Ovary (tissue), 9 donors: ENCODE measurements around the gene BABAM2. TPM values are rescaled to one million over a fixed set of nuclear protein-coding genes. Genes with fewer than 3 reads are reported as not detected.

ENCODE experiments used
- DNase-seq, 5 donors: peaks; one replicate each; pipeline ENCODE4 v3.0.0-alpha.2; 2019 to 2020
- H3K27ac ChIP-seq, 2 donors: fragments of 200-600 bp; one replicate each; pipeline versions ENCODE4 v1.5.1 to v1.8.0; 2019 to 2022
- H3K27me3 ChIP-seq: fragments of 200-600 bp; one replicate; pipeline ENCODE4 v1.8.0; 2022
- H3K36me3 ChIP-seq: fragments of 200-600 bp; sonication (generic); one replicate; pipeline ENCODE4 v1.5.1; 2019
- H3K4me1 ChIP-seq: one replicate; pipeline ENCODE4 v1.8.1; 2013; ENCODE audit warnings: mild to moderate bottlenecking, moderate library complexity; ENCODE audit not compliant: insufficient read depth
- H3K4me3 ChIP-seq: fragments of 200-600 bp; sonication (generic); one replicate; pipeline ENCODE4 v1.5.1; 2017
- H3K9me3 ChIP-seq, 2 donors: fragments of 200-600 bp in 1 of 2; sonication (generic) in 1 of 2; one replicate each; pipeline versions ENCODE4 v1.5.1 to v1.8.1; 2013 to 2019; ENCODE audit warnings: mild to moderate bottlenecking in 1 of 2, moderate library complexity in 1 of 2
- EP300 ChIP-seq: sonication (generic); formaldehyde crosslinking; IDR thresholded peaks from one replicate; pipeline ENCODE4 v1.6.1; 2017; ENCODE audit warnings: antibody characterized with exemption
- POLR2A ChIP-seq: fragments of 450-650 bp; IDR thresholded peaks from one replicate; pipeline ENCODE4 v1.6.1; 2017; ENCODE audit warnings: antibody characterized with exemption, mild to moderate bottlenecking, moderate library complexity
- WGBS, 3 donors: extraction: QIAGEN DNeasy Blood & Tissue Kit in 1 of 3; methylation state at CpG; one replicate each; pipeline versions ENCODE4 v1.1.5 to v1.1.7; 2013 to 2017; 5-methylcytosine and 5-hydroxymethylcytosine counted together
- intact Hi-C, 4 donors: fragments of 100-400 bp; cut with DNase I; formaldehyde crosslinking; loops; one replicate each; pipeline versions ENCODE4 v1.11.0 to v1.15.1; 2022 to 2023
- polyA plus RNA-seq, 2 donors: library from polyadenylated mRNA; stranded (reverse); fragments of 200-250 nt in 1 of 2; fragments of 350-450 nt in 1 of 2; fragmentation: Illumina TruSeq in 1 of 2; extraction: RNeasy Lipid Tissue Mini Kit (QIAGEN cat#74804) in 1 of 2; gene quantifications; one replicate each; pipeline ENCODE4 v1.2.3, GENCODE V29; 2013 to 2014
- total RNA-seq, 7 donors: library from RNA; depleted of rRNA in 2 of 7; stranded (reverse); fragments of >200 nt in 2 of 7; fragmentation: NEBNext Ultra II Directional in 3 of 7; extraction: Animal tissue kit (Norgen Biotek cat#: 25700) in 3 of 7; gene quantifications; one replicate each; pipeline versions ENCODE4 v1.1.0 to v1.2.4, GENCODE V29; 2016 to 2023
- TF ChIP-seq, protein P1 (sequence below), 3 donors: fragments of 450-650 bp in 2 of 3; fragments of 200-600 bp in 1 of 3; IDR thresholded peaks; one replicate each; pipeline versions ENCODE4 v1.5.1 to v1.8.0; 2016 to 2022; ENCODE audit warnings: antibody characterized with exemption in 3 of 3, mild to moderate bottlenecking in 1 of 3
- donor health status: DM: no; HTN: no; CAD: no; lungs with moderate emphysema.
- donor health status: DM: no; HTN: no; CAD: no.
- donor health status: Bipolar disorder and iron deficiency.
- donor health status: DM: yes; HTN: yes; CAD: no.
- donor health status: DM: no; HTN: no; CAD: no.
- donor health status: DM: yes; HTN: yes; CAD: no.

Gene BABAM2
- total and polyA plus RNA-seq, 9 donors = 22.0 to 96.7 (median 46.8) TPM

DNA sequence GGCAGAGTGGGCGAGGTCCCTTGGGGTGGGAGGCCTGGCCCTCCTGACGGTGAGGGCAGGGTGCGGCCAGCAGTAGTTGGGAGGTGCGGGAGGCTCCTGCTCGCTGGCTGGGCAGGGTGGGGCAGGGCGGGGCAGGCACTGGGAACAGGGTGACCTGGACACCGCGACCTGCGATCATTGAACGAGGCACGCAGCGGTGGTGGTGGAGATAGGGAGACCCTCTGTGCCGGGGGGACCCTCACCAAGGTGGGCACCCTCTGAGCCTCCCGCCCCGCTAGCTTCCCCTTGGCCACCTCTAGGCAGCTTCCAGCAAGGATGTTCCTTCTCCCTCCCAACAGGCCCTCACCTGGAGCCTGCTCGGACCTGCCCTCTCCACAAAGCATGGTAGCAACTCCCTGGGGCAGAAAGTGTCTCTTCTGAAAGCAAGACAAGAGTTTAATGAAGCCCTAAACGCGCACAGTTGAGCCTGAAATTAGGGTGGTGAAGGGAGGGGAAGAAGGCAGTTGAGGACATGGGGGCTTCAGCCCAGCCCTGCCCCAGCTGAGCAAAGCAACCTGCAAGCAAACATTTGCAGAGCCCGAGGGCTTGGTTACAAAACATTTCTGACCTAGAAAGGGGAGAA, 486.8 kb downstream of the BABAM2 start:
- Histone ChIP-seq H3K9me3 (no peaks in the 10 kb centered on the region), H3K27me3 (no peaks in the 10 kb centered on the region), H3K36me3 (no peaks in the 10 kb centered on the region), H3K27ac (no peak overlapping the region), H3K4me3 (no peak overlapping the region), H3K4me1 (no peaks in the 10 kb centered on the region)
- TF ChIP-seq EP300 (no peak), POLR2A (no peak)
- TF ChIP-seq, protein P1, sequence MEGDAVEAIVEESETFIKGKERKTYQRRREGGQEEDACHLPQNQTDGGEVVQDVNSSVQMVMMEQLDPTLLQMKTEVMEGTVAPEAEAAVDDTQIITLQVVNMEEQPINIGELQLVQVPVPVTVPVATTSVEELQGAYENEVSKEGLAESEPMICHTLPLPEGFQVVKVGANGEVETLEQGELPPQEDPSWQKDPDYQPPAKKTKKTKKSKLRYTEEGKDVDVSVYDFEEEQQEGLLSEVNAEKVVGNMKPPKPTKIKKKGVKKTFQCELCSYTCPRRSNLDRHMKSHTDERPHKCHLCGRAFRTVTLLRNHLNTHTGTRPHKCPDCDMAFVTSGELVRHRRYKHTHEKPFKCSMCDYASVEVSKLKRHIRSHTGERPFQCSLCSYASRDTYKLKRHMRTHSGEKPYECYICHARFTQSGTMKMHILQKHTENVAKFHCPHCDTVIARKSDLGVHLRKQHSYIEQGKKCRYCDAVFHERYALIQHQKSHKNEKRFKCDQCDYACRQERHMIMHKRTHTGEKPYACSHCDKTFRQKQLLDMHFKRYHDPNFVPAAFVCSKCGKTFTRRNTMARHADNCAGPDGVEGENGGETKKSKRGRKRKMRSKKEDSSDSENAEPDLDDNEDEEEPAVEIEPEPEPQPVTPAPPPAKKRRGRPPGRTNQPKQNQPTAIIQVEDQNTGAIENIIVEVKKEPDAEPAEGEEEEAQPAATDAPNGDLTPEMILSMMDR (IDR thresholded peaks at IDR 0.05) = no peak
- 91% methylated on average over 15 to 19 of the region's 19 CpGs for WGBS, 3 donors
- intact Hi-C loops = no loop called here
- DNase-seq = no peak

DNA sequence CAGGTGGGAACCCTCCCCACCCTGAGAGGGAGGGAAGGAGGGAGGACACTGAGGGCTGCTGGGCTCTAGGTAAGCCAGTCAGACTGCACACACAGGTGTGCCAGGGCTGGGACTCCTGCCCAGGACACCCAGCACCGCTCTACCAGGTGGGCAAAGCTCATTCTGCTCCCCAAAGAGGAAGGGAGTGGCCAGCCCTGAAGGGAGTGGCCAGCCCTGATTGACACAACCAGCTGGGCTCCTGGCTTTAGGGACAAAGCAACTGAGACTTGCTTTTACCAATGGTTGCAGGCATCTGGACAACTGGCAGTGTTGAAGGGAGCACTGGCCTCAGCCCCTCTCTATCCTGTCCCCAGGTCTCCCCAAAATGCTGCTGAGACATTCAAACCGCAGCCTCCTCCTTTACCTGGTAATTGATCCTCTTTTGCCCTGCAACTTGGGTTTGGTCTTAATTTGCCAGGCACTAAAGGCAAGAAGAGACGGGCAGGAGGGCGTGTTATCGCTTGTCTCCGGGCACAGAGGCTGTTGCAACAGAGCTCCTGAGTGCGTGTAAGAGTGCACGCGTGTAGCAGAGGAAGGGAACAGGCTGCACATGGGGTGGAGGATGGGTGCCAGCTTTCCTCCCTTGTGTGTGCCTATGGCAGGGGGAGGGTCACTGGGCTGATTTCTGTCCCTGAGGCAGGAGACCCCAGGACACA, 487.6 kb downstream of the BABAM2 start:
- no peaks in the 10 kb centered on the region for H3K9me3 ChIP-seq
- H3K27me3 ChIP-seq = no peaks in the 10 kb centered on the region
- intact Hi-C loops = no loop called here
- no peaks in the 10 kb centered on the region for H3K4me1 ChIP-seq
- H3K36me3 ChIP-seq = no peaks in the 10 kb centered on the region
- 90 to 94% (median 91%) methylated on average over 9 of the region's 9 CpGs for WGBS, 3 donors
- no peak overlapping the region for H3K27ac ChIP-seq
- TF ChIP-seq, protein P1 (IDR thresholded peaks at IDR 0.05) = no peak
- TF ChIP-seq EP300 (no peak), POLR2A (no peak)
- peak in 1 of 5 donors; percentile 15 for DNase-seq
- no peak overlapping the region for H3K4me3 ChIP-seq

DNA sequence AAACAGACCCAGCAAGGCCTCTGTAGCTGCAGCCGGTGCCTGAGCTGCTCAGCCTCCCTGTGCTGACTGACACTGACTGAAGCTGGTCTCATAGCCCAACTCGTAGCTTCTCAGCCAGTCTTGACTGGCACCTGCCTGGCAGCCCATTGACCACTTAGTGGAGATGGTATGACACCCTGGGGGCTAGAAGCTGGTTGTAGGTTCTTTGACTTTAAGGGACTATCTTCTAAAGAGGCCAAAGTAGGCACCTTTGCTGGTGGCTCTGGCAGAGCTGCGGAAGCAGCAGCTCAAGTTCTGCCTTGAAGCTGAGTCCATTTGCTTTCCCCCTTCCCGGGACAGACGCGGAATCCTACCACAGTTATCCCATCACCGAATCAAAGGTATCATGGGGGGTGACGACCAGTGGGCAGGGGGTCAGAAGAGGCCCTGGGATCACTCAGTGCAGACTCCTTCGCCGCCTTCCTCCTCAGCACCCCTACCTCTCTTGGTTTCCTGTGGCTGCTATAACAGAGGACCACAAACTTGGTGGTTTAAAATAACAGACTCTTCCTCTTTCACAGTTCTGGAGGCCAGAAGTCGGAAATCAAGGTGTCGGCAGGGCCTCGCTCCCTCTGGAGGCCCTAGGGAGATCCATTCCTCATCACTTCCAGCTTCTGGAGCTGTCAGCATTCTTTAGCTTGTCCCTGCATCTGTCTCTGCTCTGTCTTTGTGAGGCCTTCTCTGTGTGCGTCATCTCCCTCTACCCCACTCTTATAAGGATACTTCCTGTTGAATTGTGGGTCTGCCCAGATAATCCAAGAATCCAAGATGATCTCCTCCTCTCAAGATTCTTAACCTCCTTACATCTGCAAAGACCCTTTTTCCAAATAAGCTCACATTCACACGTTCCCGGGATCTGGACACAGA, 488.4 kb downstream of the BABAM2 start:
- DNase-seq = no peak
- Histone ChIP-seq H3K27ac (no peak overlapping the region), H3K4me3 (no peak overlapping the region), H3K36me3 (no peaks in the 10 kb centered on the region), H3K9me3 (no peaks in the 10 kb centered on the region), H3K27me3 (no peaks in the 10 kb centered on the region), H3K4me1 (no peaks in the 10 kb centered on the region)
- TF ChIP-seq EP300 (no peak), POLR2A (no peak)
- TF ChIP-seq, protein P1 (IDR thresholded peaks at IDR 0.05) = no peak
- WGBS, 3 donors = 88 to 91% (median 89%) methylated on average over 16 of the region's 16 CpGs
- intact Hi-C loops = no loop called here

DNA sequence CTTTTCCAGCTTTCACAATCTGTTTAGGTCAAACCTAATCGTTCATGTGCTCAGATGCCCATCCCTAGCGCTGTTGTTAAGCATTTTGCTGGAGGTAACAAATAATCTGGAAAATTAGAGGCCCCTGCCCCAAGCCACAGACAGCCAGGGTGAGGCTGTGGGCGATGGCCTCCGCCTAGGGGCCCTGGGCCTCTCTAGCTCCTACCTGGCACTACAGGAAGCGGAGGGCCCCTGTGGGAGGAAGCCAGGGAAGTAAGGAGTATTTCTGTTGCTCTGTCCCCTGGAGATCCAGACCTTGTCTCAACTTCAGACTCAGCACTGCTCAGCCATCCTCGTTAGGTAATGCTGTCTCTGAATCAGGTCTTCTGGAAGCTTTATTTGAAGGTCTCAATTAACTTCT, 489.7 kb downstream of the BABAM2 start:
- H3K9me3 ChIP-seq = no peaks in the 10 kb centered on the region
- no peaks in the 10 kb centered on the region for H3K36me3 ChIP-seq
- WGBS, 3 donors = 87 to 90% (median 87%) methylated on average over 6 of the region's 6 CpGs
- no peaks in the 10 kb centered on the region for H3K27me3 ChIP-seq
- no peak for DNase-seq
- H3K27ac ChIP-seq = no peak overlapping the region
- no peaks in the 10 kb centered on the region for H3K4me1 ChIP-seq
- no peak for TF ChIP-seq EP300
- no peak for TF ChIP-seq POLR2A
- TF ChIP-seq, protein P1 (IDR thresholded peaks at IDR 0.05) = no peak
- no peak overlapping the region for H3K4me3 ChIP-seq
- intact Hi-C loops = loop anchor here in 1 of 4 donors (10.0 kb wide), 1 partner anchor 135 kb away; no protein-coding TSS in a partner anchor
